HEK293 (cell line): Measurements from ENCODE around the gene HAUS5.

Source experiments
- BCL11A ChIP-seq: fragments of 450-650 bp; formaldehyde crosslinking; IDR thresholded peaks from 2 replicates; pipeline ENCODE4 v1.5.1; 2016; ENCODE audit warnings: low read depth, missing biosample characterization, missing genetic modification characterization
- GLIS1 ChIP-seq: fragments of 450-650 bp; formaldehyde crosslinking; IDR thresholded peaks from 2 replicates; pipeline ENCODE4 v1.5.1; 2016; ENCODE audit warnings: missing biosample characterization, missing genetic modification characterization
- IKZF3 ChIP-seq: fragments of 450-650 bp; IDR thresholded peaks from 2 replicates; pipeline ENCODE4 v1.5.0; 2018; ENCODE audit warnings: missing biosample characterization, mild to moderate bottlenecking, missing genetic modification characterization, moderate library complexity
- KLF1 ChIP-seq: fragments of 450-650 bp; formaldehyde crosslinking; IDR thresholded peaks from 2 replicates; pipeline ENCODE4 v1.5.1; 2016; ENCODE audit warnings: missing biosample characterization, missing genetic modification characterization
- KLF10 ChIP-seq: fragments of 450-650 bp; IDR thresholded peaks from 2 replicates; pipeline ENCODE4 v1.5.1; 2018; ENCODE audit warnings: missing biosample characterization, mild to moderate bottlenecking, missing genetic modification characterization
- KLF8 ChIP-seq: fragments of 450-650 bp; formaldehyde crosslinking; IDR thresholded peaks from 2 replicates; pipeline ENCODE4 v1.5.1; 2016; ENCODE audit warnings: missing biosample characterization, missing genetic modification characterization
- PRDM6 ChIP-seq: fragments of 450-650 bp; formaldehyde crosslinking; IDR thresholded peaks from 2 replicates; pipeline ENCODE4 v1.5.1; 2017; ENCODE audit warnings: missing biosample characterization, missing genetic modification characterization
- SETDB1 ChIP-seq: IDR thresholded peaks from one replicate; pipeline ENCODE4 v1.6.1; 2017; ENCODE audit warnings: mild to moderate bottlenecking, low read length, moderate library complexity, mixed read lengths; ENCODE audit not compliant: insufficient read length
- SP2 ChIP-seq: fragments of 450-650 bp; formaldehyde crosslinking; IDR thresholded peaks from 2 replicates; pipeline ENCODE4 v1.5.1; 2016; ENCODE audit warnings: missing biosample characterization, missing genetic modification characterization
- TCF7L2 ChIP-seq: IDR thresholded peaks from 2 replicates; pipeline ENCODE4 v1.6.1; 2011; ENCODE audit warnings: low read depth, mild to moderate bottlenecking, inconsistent platforms, low read length, moderate library complexity, borderline replicate concordance
- WT1 ChIP-seq: fragments of 450-650 bp; formaldehyde crosslinking; IDR thresholded peaks from 2 replicates; pipeline ENCODE4 v1.5.1; 2016; ENCODE audit warnings: missing biosample characterization, missing genetic modification characterization
- ZBTB10 ChIP-seq: fragments of 450-650 bp; formaldehyde crosslinking; IDR thresholded peaks from 2 replicates; pipeline ENCODE4 v1.5.1; 2016; ENCODE audit warnings: missing biosample characterization, missing genetic modification characterization
- ZBTB26 ChIP-seq: fragments of 450-650 bp; formaldehyde crosslinking; optimal IDR thresholded peaks from 2 replicates; pipeline ENCODE3; 2016; ENCODE audit warnings: missing biosample characterization, mild to moderate bottlenecking, missing genetic modification characterization
- ZBTB8A ChIP-seq: fragments of 450-650 bp; formaldehyde crosslinking; IDR thresholded peaks from 2 replicates; pipeline ENCODE4 v1.5.1; 2016; ENCODE audit warnings: missing biosample characterization, missing genetic modification characterization
- ZNF133 ChIP-seq: fragments of 450-650 bp; formaldehyde crosslinking; IDR thresholded peaks from 2 replicates; pipeline ENCODE4 v1.5.1; 2016; ENCODE audit warnings: missing biosample characterization, missing genetic modification characterization
- ZNF140 ChIP-seq: fragments of 450-650 bp; formaldehyde crosslinking; IDR thresholded peaks from 2 replicates; pipeline ENCODE4 v1.5.1; 2016; ENCODE audit warnings: missing biosample characterization, missing genetic modification characterization
- ZNF146 ChIP-seq: fragments of 450-650 bp; formaldehyde crosslinking; IDR thresholded peaks from 2 replicates; pipeline ENCODE4 v1.5.1; 2016; ENCODE audit warnings: missing biosample characterization, missing genetic modification characterization
- ZNF155 ChIP-seq: fragments of 450-650 bp; formaldehyde crosslinking; IDR thresholded peaks from 2 replicates; pipeline ENCODE4 v1.5.1; 2016; ENCODE audit warnings: missing biosample characterization, missing genetic modification characterization
- ZNF157 ChIP-seq: fragments of 450-650 bp; formaldehyde crosslinking; IDR thresholded peaks from 2 replicates; pipeline ENCODE4 v1.5.1; 2016; ENCODE audit warnings: missing biosample characterization, missing genetic modification characterization
- ZNF202 ChIP-seq: fragments of 450-650 bp; formaldehyde crosslinking; IDR thresholded peaks from 2 replicates; pipeline ENCODE4 v1.5.1; 2016; ENCODE audit warnings: missing biosample characterization, missing genetic modification characterization, borderline replicate concordance
- ZNF221 ChIP-seq: fragments of 450-650 bp; formaldehyde crosslinking; IDR thresholded peaks from 2 replicates; pipeline ENCODE4 v1.5.1; 2017; ENCODE audit warnings: missing biosample characterization, missing genetic modification characterization, borderline replicate concordance
- ZNF274 ChIP-seq, 2 experiments: fragments of 200-500 bp in 1 of 2; fragments of 450-650 bp in 1 of 2; sonication (Bioruptor generic) in 1 of 2; formaldehyde crosslinking in 1 of 2; IDR thresholded peaks; 2 replicates each; pipeline versions ENCODE4 v1.5.1 to v1.6.1; 2014 to 2016; ENCODE audit warnings: borderline replicate concordance in 1 of 2, inconsistent platforms in 1 of 2, low read length in 1 of 2, missing biosample characterization in 1 of 2, missing genetic modification characterization in 1 of 2
- ZNF354C ChIP-seq: fragments of 450-650 bp; formaldehyde crosslinking; IDR thresholded peaks from 2 replicates; pipeline ENCODE4 v1.5.1; 2016; ENCODE audit warnings: missing biosample characterization, missing genetic modification characterization, low read depth, borderline replicate concordance
- ZNF423 ChIP-seq: fragments of 450-650 bp; formaldehyde crosslinking; IDR thresholded peaks from 2 replicates; pipeline ENCODE4 v1.5.1; 2016; ENCODE audit warnings: missing biosample characterization, missing genetic modification characterization
- ZNF544 ChIP-seq: fragments of 450-650 bp; formaldehyde crosslinking; IDR thresholded peaks from 2 replicates; pipeline ENCODE4 v1.5.0; 2017; ENCODE audit warnings: missing biosample characterization, missing genetic modification characterization
- ZNF621 ChIP-seq: fragments of 450-650 bp; formaldehyde crosslinking; IDR thresholded peaks from 2 replicates; pipeline ENCODE4 v1.5.1; 2017; ENCODE audit warnings: missing biosample characterization, missing genetic modification characterization
- ZNF626 ChIP-seq: fragments of 450-650 bp; sonication (Bioruptor Pico); formaldehyde crosslinking; IDR thresholded peaks from 2 replicates; pipeline ENCODE4 v1.5.1; 2018; ENCODE audit warnings: missing biosample characterization, missing genetic modification characterization, inconsistent platforms
- ZNF664 ChIP-seq: fragments of 450-650 bp; formaldehyde crosslinking; IDR thresholded peaks from 2 replicates; pipeline ENCODE4 v1.5.1; 2016; ENCODE audit warnings: missing biosample characterization, missing genetic modification characterization
- ZNF701 ChIP-seq: fragments of 450-650 bp; formaldehyde crosslinking; IDR thresholded peaks from 2 replicates; pipeline ENCODE4 v1.5.1; 2016; ENCODE audit warnings: missing biosample characterization, missing genetic modification characterization
- ZNF768 ChIP-seq: fragments of 450-650 bp; formaldehyde crosslinking; IDR thresholded peaks from 2 replicates; pipeline ENCODE4 v1.5.1; 2018; ENCODE audit warnings: missing biosample characterization, mild to moderate bottlenecking, missing genetic modification characterization
- ZNF777 ChIP-seq: fragments of 450-650 bp; formaldehyde crosslinking; IDR thresholded peaks from 2 replicates; pipeline ENCODE4 v1.5.1; 2017; ENCODE audit warnings: missing biosample characterization, missing genetic modification characterization, borderline replicate concordance
- ZNF792 ChIP-seq: fragments of 450-650 bp; formaldehyde crosslinking; IDR thresholded peaks from 2 replicates; pipeline ENCODE4 v1.5.1; 2016; ENCODE audit warnings: missing biosample characterization, missing genetic modification characterization
- ZSCAN30 ChIP-seq: fragments of 450-650 bp; IDR thresholded peaks from 2 replicates; pipeline ENCODE4 v1.5.1; 2018; ENCODE audit warnings: missing biosample characterization, mild to moderate bottlenecking, missing genetic modification characterization, moderate library complexity
- ZSCAN4 ChIP-seq: fragments of 450-650 bp; formaldehyde crosslinking; IDR thresholded peaks from 2 replicates; pipeline ENCODE4 v1.5.1; 2017; ENCODE audit warnings: missing biosample characterization, missing genetic modification characterization

Gene HAUS5

GRCh38 chr19:35643255-35644205, 31.0 kb downstream of the HAUS5 start (continued):
- peak; percentile 92 for TF ChIP-seq ZBTB10 (tag by site-specific recombination)
- peak; percentile 95 for TF ChIP-seq KLF1 (tag by site-specific recombination)
- TF ChIP-seq ZNF544 (tag by site-specific recombination): no peak
- TF ChIP-seq ZNF146 (tag by site-specific recombination): peak; percentile 59
- no peak for TF ChIP-seq ZNF155 (tag by site-specific recombination)
- TF ChIP-seq ZNF157 (tag by site-specific recombination): no peak
- TF ChIP-seq ZNF423 (tag by site-specific recombination): peak; percentile 58
- no peak for TF ChIP-seq ZNF354C
- peak; percentile 13; the same call in 1 of the 2 replicates for TF ChIP-seq ZNF664 (tag by site-specific recombination)
- TF ChIP-seq TCF7L2: no peak
- TF ChIP-seq ZNF133 (tag by site-specific recombination): no peak
- no peak for TF ChIP-seq PRDM6 (tag by site-specific recombination)
- TF ChIP-seq ZNF777 (tag by site-specific recombination): peak; percentile 98
- peak; percentile 99 for TF ChIP-seq ZSCAN30 (tag by site-specific recombination)
- peak; percentile 42 for TF ChIP-seq ZSCAN4 (tag by site-specific recombination)
- no peak for TF ChIP-seq ZNF274 (IDR thresholded peaks at IDR 0.05; ENCODE audit: low read length)
- no peak for TF ChIP-seq ZNF274 (tag by site-specific recombination; IDR thresholded peaks at IDR 0.05; ENCODE audit: borderline replicate concordance)
- peak; percentile 38; the same call in 1 of the 2 replicates for TF ChIP-seq ZNF221 (tag by site-specific recombination)
- peak; percentile 92 for TF ChIP-seq GLIS1 (tag by site-specific recombination)
- TF ChIP-seq WT1 (tag by site-specific recombination): peak; percentile 82
- TF ChIP-seq SP2 (tag by site-specific recombination): peak; percentile 92
- TF ChIP-seq ZBTB8A (tag by site-specific recombination): peak; percentile 78
- peak; percentile 90 for TF ChIP-seq IKZF3 (tag by site-specific recombination)
- no peak for TF ChIP-seq ZNF701 (tag by site-specific recombination)
- TF ChIP-seq ZBTB26 (tag by site-specific recombination): peak; percentile 100
- TF ChIP-seq ZNF626: no peak
- no peak for TF ChIP-seq ZNF202 (tag by site-specific recombination)
- TF ChIP-seq BCL11A (tag by site-specific recombination): peak; percentile 87
- peak; percentile 93 for TF ChIP-seq KLF10 (tag by site-specific recombination)
- TF ChIP-seq ZNF621 (tag by site-specific recombination): no peak
- TF ChIP-seq ZNF792 (tag by site-specific recombination): no peak; the same call in 1 of the 2 replicates
- no peak for TF ChIP-seq ZNF140 (tag by site-specific recombination)
- TF ChIP-seq KLF8 (tag by site-specific recombination): peak; percentile 100
- no peak for TF ChIP-seq SETDB1
- no peak for TF ChIP-seq ZNF768
